AG04449 (cell line): ENCODE data around the gene TMEM134.
"Not testable (repeated sequence)": the region's sequence is repeated elsewhere in the genome, so short reads cannot be mapped to it uniquely, and the experiment has no call there.

Experiments
- CTCF ChIA-PET: fragments of 350-600 bp; formaldehyde crosslinking; extraction: SDS; loops from one replicate; lab custom pipeline; 2021; ENCODE audit warnings: antibody characterized with exemption; lab: Yijun Ruan, JAX
- POLR2A ChIA-PET: fragments of 400-600, 350-600 bp; formaldehyde crosslinking; extraction: SDS; loops from one replicate; lab custom pipeline; 2020; ENCODE audit warnings: antibody characterized with exemption, inconsistent platforms; lab: Yijun Ruan, JAX
- DNase-seq: peaks from one replicate; pipeline ENCODE4 v3.0.0-alpha.2; 2010; ENCODE audit warnings: low read depth, low spot score
- H3K4me3 ChIP-seq: 2 replicates; pipeline ENCODE4 v1.5.1; 2011; ENCODE audit warnings: low read depth, mild to moderate bottlenecking, control low read depth, low read length
- CTCF ChIP-seq: IDR thresholded peaks from one replicate; pipeline ENCODE4 v1.5.1; 2011; ENCODE audit warnings: mild to moderate bottlenecking, moderate library complexity, low read length, control low read depth, inconsistent platforms; ENCODE audit not compliant: insufficient read depth; ENCODE audit errors: missing control alignments

The TMEM134 gene

GRCh38 chr11:67489203-67489884 is 20.3 kb upstream of the TMEM134 start:
- no peak overlapping the region for H3K4me3 ChIP-seq
- ChIA-PET POLR2A (interaction anchor here (1.1 kb wide), 1 partner anchor 10 kb away, joined by 4 read pairs; no protein-coding TSS in a partner anchor), CTCF (no interaction called here)
- DNase-seq, result no peak
- TF ChIP-seq CTCF, result no peak

GRCh38 chr11:67486481-67487195 is 17.6 kb upstream of the TMEM134 start:
- H3K4me3 ChIP-seq, result no peak overlapping the region
- ChIA-PET CTCF (no interaction called here), POLR2A (no interaction called here)
- no peak for TF ChIP-seq CTCF
- no peak for DNase-seq

- DNase-seq, H3K4me3 ChIP-seq, POLR2A ChIA-PET: not testable (repeated sequence)
- CTCF ChIA-PET, result interaction anchor here (1.9 kb wide), 1 partner anchor 20 kb away, joined by 4 read pairs; the partner anchor contains the start of gene PITPNM1
Measured at GRCh38 chr11:67485873-67486361, 16.9 kb upstream of the TMEM134 start.

- no peak for DNase-seq
- H3K4me3 ChIP-seq, result no peak overlapping the region
- CTCF ChIA-PET, result interaction anchor here (1.9 kb wide), 1 partner anchor 21 kb away, joined by 4 read pairs; the partner anchor contains the start of gene PITPNM1
Measured at GRCh38 chr11:67484847-67485311, 15.8 kb upstream of the TMEM134 start.

GRCh38 chr11:67483831-67484665 is 15.0 kb upstream of the TMEM134 start:
- CTCF ChIA-PET, result interaction anchor here (1.9 kb wide), 1 partner anchor 22 kb away, joined by 4 read pairs; the partner anchor contains the start of gene PITPNM1
- TF ChIP-seq CTCF, result no peak
- POLR2A ChIA-PET, result no interaction called here

More at GRCh38 chr11:67484847-67485311, 15.8 kb upstream of the TMEM134 start:
- no peak for TF ChIP-seq CTCF
- POLR2A ChIA-PET, result no interaction called here

More at GRCh38 chr11:67483831-67484665, 15.0 kb upstream of the TMEM134 start:
- DNase-seq, result no peak
- H3K4me3 ChIP-seq, result peak overlapping the region; percentile 79
